ENCODE results near the gene GNAI2. TPM values are rescaled to one million over a fixed set of nuclear protein-coding genes. Genes with fewer than 3 reads are reported as not detected.
"Not testable (repeated sequence)": the region's sequence is repeated elsewhere in the genome, so short reads cannot be mapped to it uniquely, and the experiment has no call there.

The GNAI2 gene
- total RNA-seq, 1 donor from 2014 or later, result 1,142 TPM

GRCh38 chr3:50243543-50243895 is 7.5 kb downstream of the GNAI2 start:
- no peak for DNase-seq (ENCODE audit: extremely low read depth, low read depth, low spot score)

GRCh38 chr3:50244813-50245212 is 8.8 kb downstream of the GNAI2 start:
- not testable (repeated sequence) for DNase-seq (ENCODE audit: extremely low read depth, low read depth, low spot score)

- no peak for DNase-seq (ENCODE audit: extremely low read depth, low read depth, low spot score)
These were observed 9.3 kb downstream of the GNAI2 start for GRCh38 chr3:50245251-50245745.

GRCh38 chr3:50245831-50246516 is 10.0 kb downstream of the GNAI2 start:
- DNase-seq (ENCODE audit: extremely low read depth, low read depth, low spot score), result no peak

- no peak for DNase-seq (ENCODE audit: extremely low read depth, low read depth, low spot score)
These were observed 10.5 kb downstream of the GNAI2 start for GRCh38 chr3:50246517-50246954.

GRCh38 chr3:50248387-50248786 is 12.4 kb downstream of the GNAI2 start:
- no peak for DNase-seq (ENCODE audit: extremely low read depth, low read depth, low spot score)

- DNase-seq (ENCODE audit: extremely low read depth, low read depth, low spot score), result no peak
These were observed 13.5 kb downstream of the GNAI2 start for GRCh38 chr3:50249457-50249856.

- DNase-seq (ENCODE audit: extremely low read depth, low read depth, low spot score), result no peak
These were observed 14.5 kb downstream of the GNAI2 start for GRCh38 chr3:50250514-50250913.

- no peak for DNase-seq (ENCODE audit: extremely low read depth, low read depth, low spot score)
These were observed 15.2 kb downstream of the GNAI2 start for GRCh38 chr3:50251220-50251619.

- peak; percentile 82 for DNase-seq (ENCODE audit: extremely low read depth, low read depth, low spot score)
These were observed 18.7 kb downstream of the GNAI2 start for GRCh38 chr3:50254577-50255250.

- no peak for DNase-seq (ENCODE audit: extremely low read depth, low read depth, low spot score)
These were observed 19.2 kb downstream of the GNAI2 start for GRCh38 chr3:50255251-50255615.

- no peak for DNase-seq (ENCODE audit: extremely low read depth, low read depth, low spot score)
These were observed 21.2 kb downstream of the GNAI2 start for GRCh38 chr3:50256978-50257890.

GRCh38 chr3:50258029-50258680 is 22.2 kb downstream of the GNAI2 start:
- DNase-seq (ENCODE audit: extremely low read depth, low read depth, low spot score), result no peak

- no peak for DNase-seq (ENCODE audit: extremely low read depth, low read depth, low spot score)
These were observed 23.0 kb downstream of the GNAI2 start for GRCh38 chr3:50258979-50259378.

- no peak for DNase-seq (ENCODE audit: extremely low read depth, low read depth, low spot score)
These were observed 23.5 kb downstream of the GNAI2 start for GRCh38 chr3:50259432-50260026.

- no peak for DNase-seq (ENCODE audit: extremely low read depth, low read depth, low spot score)
These were observed 24.3 kb downstream of the GNAI2 start for GRCh38 chr3:50260027-50260941.

- DNase-seq (ENCODE audit: extremely low read depth, low read depth, low spot score), result no peak
These were observed 25.0 kb downstream of the GNAI2 start for GRCh38 chr3:50260942-50261441.

- no peak for DNase-seq (ENCODE audit: extremely low read depth, low read depth, low spot score)
These were observed 25.5 kb downstream of the GNAI2 start for GRCh38 chr3:50261505-50261904.

- not testable (repeated sequence) for DNase-seq (ENCODE audit: extremely low read depth, low read depth, low spot score)
These were observed 26.2 kb downstream of the GNAI2 start for GRCh38 chr3:50262200-50262599.
